Stimulated activated CD8-positive, alpha-beta memory T cell treated with anti-CD3 and anti-CD28 coated beads, Interleukin-7, amount 100 ng/mL, for 24 hours (primary cell): ENCODE data around the gene TNS1.

Source experiments
- DNase-seq: peaks from one replicate; pipeline ENCODE4 v3.0.0-alpha.2; 2020; ENCODE audit warnings: low read depth

Gene TNS1

DNA sequence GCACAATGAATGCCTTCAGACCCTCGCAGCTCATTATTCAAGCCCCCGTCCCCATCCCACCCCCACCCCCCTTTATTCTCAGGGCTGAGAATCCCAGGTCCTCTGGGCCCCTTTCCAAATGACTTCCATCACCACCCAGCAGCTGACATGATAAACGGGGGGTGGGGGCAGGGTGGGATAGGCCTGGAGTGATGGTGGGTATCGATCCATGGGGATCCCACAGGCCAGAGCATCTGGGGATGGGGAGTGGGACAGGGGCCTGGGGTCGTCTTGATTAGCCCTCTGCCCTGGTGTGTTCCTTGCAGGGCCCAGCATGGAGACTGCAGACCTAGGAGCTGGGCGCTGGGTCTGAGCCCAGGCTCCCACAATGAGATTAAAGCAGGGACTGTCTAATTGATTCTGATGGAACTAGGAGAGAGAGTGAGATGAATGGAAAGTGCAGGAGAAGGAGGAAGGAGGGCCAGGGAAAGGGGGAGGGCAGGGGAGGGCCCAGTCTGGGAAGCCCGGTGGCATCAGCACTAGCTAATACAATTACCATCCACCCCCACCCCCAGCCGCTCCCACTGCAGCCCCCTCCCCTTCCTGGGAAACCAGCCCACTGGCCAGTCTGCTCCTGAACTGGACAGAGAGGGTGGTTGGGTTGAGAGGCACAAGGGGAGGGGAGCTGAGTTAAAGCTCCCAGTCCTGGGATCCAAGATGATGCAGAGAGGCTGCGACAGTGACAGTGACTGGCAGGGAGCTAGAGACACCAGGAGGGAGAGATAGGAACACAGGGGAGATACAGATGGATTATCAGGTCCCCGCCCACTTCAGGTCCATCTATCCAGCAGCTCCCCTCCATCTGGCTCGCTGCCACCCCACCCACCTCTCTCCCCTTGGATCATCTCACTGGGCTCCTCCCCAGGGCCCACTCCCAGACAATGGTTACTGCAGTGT lies 13.1 kb upstream of the TNS1 start:
- no peak for DNase-seq

DNA sequence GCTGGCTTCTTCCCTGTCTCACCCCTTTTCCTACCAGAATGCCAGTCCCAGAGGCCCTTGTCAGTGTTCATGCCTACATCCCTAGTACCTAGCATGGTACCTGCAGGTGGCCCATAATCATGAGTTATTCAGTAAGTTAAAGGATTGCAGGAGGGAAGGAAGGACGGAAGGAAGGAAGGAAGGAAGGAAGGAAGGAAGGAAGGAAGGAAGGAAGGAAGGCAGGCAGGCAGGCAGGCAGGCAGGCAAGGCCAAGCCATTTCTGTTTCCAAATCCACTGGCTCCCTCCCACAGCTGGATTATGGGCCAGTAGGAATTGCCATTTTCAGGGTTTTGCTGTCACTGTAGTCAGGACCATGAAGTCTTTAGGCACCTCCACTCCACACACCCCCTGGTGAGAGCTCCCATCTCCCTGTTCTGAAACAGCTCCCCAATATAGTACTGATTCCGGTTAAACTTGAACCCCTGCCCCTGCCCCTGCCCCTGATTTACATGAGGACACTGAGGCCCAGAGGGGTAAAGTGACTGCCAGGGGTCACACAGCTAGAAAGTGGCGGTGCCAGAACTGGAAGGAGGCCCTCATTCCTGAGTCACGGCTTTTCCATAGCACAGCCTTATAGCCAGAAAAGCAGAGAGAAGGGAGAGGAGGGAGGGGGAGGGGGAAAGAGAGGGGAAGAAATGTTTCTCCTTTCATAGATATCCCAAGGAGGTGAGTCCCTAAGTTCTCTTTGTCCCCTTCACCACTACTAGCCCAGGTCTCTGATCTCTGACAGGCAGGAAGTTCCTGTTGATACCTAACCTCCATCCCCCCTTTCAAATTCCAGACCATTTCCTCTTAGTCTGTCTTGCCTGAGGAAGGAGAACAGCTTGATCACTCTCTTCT lies 12.2 kb upstream of the TNS1 start:
- no peak for DNase-seq

DNA sequence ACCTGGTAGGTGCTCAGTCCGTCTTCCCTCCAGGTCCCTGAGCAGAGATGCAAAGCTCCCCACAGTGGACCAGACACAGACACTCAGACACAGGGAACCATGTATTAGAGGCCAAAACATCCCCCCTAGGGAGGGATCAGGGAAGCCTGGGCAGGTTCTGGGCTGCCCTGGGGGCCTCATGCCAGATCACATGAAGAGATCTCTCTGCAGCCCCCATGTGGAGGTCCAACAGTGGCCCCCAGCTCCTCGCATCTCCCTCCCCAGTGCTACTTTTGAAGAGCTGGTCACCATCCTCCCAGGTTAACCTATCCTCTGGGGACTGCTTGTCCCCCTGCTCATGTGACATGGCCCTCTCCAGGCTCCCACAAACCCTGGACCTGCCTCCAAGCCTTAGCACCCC lies 10.5 kb upstream of the TNS1 start:
- DNase-seq = no peak

DNA sequence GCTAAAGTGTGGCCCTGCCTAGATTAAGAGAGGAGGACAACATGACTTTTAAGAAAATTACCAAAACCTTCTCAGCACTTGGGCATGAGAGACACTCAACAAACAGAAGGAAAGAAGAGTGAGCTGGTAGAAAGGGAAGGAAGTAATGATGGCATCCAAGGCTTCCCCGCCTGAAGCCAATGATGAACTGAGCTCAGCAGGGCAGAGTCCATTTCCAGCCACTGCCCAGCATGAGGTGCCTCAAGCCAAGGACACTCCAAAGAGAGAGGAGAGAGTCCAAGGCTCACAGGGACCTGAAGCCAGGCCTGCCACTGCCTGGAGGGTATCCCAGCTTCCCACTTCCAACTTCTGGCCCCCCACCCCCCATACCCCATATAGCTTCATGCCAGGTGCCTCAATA lies 9.5 kb upstream of the TNS1 start:
- DNase-seq = no peak

DNA sequence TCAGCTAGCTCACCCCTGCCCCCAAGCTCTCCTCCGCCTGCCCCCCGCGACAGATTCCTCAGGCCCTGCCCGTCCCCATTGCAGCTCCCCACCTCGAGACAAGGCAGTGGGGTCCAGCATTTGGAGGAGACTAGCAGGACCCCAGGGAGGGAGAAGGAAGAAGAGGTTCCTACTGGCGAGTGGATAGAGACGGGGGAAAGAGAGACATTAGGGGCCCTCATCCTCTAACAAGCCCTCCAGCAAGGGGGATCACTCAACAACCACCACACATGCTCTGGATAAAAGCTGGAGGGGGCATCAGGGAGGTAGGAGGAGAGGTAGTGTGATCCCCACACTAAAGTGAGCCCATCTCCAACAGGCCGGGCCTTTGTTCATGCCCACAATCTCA lies 8.9 kb upstream of the TNS1 start:
- DNase-seq = no peak

DNA sequence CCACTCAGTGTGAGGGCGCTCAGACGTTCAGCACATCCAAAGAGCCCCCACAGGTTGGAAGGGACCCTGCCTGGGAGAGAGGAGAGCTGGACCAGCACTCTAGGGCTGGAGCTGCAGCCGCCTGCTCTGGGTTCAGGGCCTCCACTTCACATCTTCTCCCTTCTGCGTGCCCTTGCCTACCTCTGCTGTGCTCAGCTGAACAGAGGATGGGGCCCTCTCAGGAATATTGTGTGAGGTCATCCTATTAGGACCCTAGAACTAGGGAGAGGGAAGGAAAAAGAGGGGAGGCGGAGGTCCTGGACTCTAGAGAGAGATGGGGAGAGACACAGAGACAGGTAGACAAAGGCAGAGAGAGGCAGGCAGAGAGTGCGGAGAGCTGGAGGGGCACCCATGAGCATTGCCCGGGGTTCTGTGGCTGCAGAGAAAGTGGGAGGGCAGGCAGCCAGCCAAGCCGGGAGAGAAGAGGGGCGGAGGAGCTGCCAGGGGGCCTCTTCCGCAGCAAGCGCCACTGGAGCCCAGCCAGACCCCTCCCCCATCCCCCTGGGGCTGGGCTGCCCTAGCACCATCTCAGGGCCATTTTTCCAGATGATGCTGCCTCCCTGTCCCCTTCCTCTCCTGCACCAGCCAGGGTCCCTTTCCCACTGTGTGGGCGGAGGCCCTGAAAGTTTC lies 8.3 kb upstream of the TNS1 start:
- DNase-seq = no peak

DNA sequence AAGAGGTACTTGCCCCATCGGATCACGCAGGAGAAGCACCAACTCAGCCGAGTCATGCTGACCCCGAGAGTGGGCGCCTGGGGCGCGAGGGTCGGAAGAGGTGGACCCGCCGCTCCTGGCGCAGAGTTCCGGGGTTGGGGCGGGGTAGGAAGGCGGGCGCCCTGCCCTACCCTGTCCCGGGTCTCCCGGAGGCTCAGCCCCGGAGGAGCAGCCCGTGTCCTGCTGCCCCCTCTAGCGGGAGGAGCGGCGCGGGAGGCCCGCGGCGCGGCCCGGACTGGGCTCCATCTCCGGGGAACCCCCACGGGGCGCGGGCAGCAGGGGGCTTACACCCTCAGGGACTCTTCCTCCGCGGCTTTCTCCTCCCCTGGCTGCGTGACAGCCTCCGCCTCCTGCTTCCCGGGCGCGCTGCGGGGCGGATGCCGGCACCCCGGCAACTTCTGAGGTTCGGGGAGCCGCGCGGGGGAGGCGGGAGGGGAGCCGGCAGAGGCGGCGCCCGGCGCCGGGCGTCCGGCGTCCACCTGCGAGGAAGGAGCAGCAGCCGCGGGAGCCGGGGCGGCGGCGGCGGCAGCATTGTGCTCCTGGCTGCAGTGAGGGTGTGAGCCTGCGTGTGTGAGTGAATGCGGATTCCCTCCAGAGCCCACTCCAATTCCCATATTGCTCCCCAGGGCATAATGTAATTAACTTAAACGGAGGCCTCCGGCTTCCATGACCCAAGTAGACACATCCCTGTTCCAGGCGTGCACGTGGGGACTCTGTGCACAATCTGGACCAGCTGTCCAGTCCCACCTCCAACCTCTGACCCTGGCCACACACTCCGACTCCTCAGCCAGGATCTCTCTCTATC lies 7.6 kb upstream of the TNS1 start:
- DNase-seq = no peak

DNA sequence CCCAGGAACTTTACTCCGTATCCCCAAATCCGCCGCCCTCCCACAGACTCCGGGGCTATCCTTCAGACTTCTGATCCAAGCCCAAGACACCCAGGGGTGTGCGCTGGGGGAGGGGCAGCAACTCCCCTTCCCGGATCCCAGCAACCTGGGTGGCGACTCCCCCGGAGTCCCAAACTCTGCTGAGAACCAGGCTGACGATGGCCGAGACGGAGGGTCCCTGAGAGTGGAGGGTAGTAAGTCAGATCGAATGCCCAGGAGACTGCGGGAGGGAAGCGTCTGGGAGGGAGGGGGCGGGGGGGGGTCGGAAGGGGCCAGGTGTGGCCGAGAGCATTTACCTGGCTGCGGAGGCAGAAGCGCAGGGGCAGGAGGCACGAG lies 7.0 kb upstream of the TNS1 start:
- no peak for DNase-seq

DNA sequence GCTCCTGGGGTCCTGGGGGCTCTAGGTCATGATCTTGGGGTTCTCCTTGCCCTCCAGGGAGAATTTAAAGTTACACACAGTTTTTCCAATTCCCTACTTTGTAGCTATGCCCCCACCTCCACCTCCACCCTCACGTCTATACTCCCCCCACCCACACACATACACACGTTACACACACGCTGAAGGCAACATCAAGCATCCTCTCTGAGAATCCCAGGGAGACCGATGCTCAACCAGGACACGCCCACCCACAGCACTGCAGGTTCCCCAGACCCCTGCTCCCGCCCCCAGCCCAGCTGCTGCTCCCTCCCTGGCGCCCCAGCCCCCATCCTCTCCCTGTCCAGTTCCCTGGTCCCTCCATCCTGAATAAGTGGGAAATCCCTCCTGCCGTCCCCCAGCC lies 6.4 kb upstream of the TNS1 start:
- no peak for DNase-seq

DNA sequence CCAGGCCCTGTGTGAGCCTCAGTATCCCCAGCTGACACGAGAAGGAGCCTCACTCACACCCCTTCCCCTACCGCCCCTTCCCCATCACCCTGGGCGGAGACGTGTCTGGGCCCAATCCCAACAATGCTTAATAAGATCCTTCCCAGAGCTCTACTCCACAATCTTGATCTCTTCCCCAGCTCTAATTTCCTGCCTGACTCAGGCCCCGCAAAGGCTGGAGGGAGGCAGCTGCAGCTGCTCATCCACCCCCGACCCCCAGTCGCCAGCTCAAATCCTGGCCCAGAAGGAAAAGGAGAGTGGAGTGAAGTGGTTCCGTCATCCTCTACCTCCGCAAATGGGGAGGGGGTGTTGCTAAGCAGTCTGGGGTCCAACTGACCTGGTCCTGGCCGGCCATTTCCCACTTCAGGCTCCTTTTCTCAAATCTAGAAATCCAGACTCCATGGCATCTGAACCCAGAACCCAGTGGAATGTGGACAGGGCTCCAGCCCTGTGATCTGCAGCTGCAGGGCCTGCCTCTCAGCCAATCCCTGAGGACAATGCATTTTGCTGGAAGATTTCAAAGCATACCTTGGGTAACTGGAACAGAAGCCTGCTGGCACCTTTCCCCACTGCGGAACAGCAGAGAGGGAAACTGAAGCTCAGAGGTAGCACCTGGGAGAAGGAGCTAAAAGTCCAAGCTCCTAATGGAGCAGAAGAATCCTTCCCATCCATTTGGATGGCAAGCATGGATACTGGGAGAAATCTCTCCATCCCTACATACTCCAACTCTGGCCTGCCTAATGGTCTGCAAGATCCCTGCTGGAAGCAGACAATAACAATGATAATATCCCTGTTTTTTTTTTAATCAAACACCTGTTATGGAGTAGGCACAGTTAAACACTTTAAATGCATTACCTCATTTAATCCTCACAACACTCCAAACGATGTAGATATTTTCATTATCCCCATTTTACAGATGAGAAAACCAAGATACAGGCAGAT lies 5.6 kb upstream of the TNS1 start:
- DNase-seq = no peak

DNA sequence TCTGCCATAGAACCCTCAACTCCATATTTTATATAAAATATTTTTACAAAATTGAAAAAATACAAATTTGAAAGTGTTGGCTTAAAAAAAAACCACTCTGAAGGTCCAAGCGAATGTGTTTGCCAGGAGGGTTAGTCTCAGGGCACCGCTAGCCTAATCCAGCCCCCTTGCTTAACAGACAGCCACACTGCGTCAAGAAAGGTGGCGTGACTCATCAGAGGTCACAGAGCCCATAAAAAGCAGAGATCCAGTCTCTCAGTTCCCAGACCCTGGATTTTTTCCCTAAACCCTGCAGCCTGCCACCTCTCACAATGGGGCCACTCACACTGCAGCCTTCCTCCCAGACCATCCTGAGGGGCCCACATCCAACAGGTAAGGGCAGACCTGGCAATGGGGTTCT lies 3.9 kb upstream of the TNS1 start:
- no peak for DNase-seq

DNA sequence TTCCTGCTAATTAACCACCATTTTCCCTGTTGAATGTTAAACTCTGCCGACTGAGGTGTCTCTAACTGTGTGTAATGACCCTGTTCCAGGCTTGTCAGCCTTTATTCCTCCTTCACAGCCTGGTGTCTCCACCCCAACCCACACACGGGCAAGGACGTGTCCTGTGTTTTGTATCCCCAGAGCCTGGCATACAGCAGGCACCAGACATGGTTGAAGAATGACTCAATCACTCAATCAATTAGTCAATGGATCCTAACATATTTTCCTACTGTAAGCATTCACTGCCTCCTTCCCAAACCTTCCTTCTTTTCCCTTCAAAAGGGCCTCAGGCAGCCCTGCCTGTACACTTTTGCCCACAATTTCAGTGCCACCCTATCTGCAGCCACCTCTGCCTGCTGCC lies 2.7 kb upstream of the TNS1 start:
- DNase-seq = no peak

DNA sequence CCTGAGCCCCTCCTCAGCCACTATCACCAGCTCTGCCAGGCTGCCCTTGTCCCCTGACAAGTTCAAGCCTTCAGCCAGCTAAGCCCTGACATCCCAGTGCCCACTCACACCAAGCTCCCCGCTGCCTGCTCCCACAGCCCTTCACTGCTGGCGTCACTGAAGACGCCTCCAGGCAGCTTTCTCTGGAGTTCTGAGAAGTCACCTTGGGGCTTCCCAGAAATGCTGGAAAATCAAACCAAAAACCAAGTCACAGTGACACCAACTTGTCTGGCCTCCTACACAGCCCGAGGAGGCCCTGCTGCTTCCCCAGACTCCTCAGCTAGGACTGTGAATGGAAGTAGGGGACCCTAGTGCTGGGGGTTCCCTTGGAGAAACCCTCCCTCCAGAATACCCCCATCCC lies 2.2 kb upstream of the TNS1 start:
- no peak for DNase-seq

DNA sequence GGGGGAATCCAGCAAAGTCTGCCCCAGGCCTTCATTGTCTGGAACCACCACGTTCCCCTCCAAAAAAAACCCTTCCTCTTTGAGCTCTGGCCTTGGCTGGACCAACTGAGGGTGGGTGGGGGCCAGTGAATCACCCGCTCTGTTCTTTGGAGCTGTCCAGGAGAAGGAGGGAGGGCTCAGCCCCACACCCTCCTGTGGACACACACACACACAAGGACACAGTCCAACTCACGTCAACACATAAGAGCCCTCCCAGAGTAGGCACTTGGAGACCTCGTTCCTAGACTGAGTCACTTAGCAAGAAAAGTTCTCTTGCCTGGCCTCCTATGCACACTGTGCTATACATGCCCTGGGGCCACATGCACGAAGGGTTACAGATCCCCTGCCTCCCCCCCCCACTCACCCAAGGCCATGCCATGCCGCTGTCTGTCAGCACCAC lies 1.2 kb upstream of the TNS1 start:
- no peak for DNase-seq

DNA sequence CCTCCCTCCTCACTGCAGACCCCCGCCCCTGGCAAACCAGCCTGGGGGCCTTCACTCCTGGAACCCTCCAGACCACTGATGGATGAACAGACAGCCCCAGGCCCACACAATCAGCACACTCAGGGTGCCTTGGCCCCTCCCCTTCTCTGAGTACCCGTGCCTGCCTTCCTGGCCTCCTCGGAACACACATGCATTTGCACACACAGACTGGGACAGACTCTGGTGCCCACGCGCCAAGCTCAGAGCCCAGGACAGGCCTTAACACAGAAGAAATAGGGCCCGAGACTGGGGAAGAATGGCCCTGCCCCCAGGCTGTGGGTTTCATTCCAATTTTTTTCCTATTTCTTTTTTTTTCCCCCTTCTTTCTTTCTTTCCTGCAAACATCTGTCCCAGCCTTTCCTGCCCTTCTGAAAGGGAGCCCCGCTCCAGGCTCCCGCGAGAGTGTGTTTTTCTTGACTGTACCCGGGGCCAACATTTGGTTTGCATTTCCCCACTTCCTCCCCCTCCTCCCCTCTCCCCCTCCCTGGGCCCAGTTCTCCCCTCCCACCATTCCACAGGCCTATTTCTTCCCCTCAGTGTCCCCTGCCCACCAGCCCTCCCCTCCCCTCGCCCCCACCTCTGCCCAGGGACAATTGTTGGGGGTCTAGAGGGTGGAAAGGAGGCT lies 618 bp upstream of the TNS1 start:
- no peak for DNase-seq

DNA sequence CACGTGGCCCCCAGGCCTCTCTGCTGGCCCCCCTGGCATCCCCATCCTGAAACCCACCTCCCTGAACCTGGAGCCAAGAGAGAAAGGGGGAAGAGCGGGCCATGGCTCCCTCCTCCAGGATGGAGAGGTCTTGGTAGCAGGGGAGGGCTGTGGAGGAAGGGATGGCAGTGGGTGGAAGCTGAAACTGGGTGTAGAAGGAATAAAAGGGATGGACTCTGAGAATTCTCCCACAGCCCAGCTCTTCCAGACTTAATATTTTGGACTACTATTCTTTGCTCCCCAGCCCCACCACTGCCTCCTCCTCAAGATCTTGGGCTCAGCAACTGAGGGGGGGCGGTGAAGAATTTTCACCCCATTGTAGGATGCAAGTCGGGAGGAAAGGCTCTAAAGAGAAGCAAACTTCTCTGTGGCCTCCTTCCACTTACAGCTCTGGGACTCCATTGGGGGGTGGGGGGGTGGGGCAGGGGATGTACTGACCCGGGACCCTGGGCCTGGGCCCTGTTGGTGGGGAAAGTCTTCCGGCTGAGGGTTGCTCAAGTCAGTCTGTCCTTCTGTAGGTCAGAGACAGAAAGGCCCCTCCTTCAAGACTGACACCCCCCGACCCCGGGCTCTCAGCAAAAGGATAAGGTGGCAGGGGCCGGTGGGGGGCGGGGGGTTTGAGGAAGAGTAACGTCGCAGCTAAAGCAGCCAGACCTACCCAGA lies 501 bp downstream of the TNS1 start:
- no peak for DNase-seq

DNA sequence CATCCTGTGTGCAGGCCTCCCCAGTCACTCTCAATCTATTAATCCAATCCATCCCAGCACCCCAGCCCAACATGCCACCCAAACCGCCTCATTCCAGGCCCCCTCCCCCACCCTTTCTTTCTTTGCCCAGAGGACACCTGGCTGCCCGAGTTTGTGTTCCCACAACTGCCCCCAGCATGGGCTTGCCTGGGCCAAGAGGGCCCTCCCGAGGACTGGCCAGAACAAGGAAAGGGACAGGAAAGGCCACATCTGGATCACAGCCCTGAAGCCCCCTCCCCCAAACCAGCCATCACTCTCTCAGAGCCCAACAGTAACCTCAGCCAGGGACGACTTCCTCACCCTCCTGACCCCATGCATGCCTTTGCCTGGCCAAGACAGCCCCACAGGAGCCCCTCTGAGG lies 1.2 kb downstream of the TNS1 start:
- DNase-seq = no peak

DNA sequence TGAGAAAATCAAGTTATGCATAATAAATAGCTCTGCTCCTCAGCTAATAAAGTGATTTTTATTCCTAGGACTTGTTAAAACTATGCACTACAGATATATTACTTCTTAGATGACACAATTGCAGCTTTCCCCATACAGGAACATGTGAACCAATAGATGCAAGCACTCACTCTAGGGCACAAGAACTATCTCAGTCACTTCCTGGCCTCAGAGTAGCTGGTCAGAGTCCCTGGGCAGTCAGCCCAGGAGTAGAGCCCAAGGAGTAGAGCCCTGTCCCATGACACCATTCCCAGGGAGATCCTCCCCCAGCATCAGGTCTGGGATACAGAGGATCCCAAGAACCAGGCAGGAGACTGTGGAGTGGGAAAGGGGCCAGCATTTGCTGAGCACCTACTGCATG lies 2.7 kb downstream of the TNS1 start:
- no peak for DNase-seq

DNA sequence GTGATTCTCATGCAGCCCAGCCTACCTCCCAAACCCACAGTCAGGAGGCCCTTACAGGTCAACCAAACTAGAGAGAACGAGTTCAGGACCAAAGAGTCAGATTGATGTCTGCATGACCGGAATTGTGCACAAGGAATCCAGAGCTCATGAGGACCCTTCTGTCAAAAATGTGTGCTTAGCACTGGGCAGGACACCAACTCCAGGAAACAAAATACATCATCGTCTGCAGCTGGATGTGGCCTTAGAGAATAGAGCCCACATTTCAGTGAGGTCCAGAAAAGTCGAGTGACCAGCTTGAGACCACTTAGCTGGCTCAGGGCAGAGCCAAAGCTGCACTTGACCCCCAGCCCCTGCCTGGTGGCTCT lies 3.2 kb downstream of the TNS1 start:
- no peak for DNase-seq
